HG02759 (cell line): ENCODE measurements around the gene RAB13.
A peak's percentile ranks its signal among the peaks of the same experiment; 100 is the strongest.
"Not testable (repeated sequence)": the region's sequence is repeated elsewhere in the genome, so short reads cannot be mapped to it uniquely, and the experiment has no call there.

Experiments used
- ATAC-seq: cut with Tn5 transposase; IDR thresholded peaks from one replicate; pipeline ENCODE4 v1.9.1; 2021; ENCODE audit warnings: mild to moderate bottlenecking, moderate library complexity; ENCODE audit not compliant: unreplicated experiment

RAB13 gene

DNA sequence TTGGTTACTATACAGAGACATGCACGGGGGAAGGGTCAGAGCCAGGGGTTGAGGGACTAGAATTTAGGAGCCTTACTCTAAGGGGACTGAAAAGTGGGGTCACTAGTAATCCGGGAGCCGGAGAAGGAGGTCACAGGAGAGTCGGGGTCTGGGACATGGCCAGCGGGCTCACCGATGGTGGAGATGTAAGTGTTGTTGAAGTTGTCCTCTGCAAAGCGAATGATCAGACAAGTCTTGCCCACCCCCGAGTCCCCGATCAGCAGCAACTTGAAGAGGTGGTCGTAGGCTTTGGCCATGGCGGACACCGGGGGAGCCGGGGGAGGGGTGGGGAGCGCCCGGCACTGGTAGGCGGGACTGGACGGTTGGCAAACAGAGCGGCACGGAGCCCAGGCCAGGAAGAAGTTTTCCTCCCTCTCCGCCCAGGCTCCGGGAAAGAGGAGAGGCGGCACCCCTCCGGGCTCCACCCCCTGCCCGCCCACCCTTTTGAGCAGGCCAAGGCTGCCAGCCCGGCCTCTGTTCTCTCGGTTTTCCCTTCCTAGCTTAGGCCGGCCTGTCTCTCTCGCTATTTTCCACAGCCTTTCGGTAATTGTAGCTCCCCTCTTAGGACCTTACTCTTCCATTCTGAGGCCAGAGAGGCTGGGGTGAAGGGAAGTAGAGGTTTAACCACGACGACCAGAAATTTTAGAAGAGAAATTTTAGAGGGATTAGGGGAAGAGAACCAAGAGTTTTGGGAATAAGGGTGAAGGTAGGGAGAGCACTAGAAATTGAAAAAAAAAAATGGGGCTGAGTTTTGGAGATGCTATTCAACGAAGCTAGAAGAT is at the start of gene RAB13:
Gene RAB13 (minus strand): TSS at position 399 of the 821 bp plus-strand sequence. CDS start 103 bp downstream, at position 296.
- no peak for ATAC-seq

DNA sequence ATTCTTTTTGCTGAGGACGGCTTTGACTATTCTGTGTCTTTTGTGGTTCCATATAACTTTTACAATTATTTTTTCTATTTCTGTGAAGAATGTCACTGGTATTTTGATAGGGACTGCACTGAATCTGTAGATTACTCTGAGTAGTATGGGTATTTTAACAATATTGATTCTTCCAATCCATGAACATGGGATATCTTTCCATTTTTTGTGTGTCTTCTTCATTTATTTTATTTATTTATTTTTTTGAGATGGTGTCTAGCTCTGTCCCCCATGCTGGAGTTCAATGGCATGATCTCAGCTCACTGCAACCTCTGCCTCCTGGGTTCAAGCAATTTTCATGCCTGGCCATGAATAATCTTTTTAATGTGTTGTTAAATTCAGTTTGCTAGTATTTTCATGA is 47.6 kb upstream of the RAB13 start:
- ATAC-seq, result not testable (repeated sequence)

DNA sequence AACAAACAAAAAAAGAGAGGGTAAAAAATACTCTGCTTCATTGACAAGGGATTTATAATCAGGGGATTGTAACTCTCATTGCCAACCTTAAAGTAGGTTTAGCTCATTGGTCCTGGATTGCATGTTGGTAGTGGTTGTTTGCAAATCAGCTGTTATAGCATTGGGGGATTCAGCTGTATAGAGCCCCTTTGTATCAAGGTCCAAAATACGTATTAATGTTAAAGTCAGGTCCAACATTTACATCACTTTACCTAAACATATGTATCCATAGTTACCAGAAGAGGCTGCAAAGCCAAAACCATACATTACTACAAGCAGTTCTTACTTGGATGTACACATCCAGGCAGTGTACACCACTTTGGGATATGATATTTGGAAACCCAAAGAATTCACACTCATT is 33.8 kb upstream of the RAB13 start:
- no peak for ATAC-seq

DNA sequence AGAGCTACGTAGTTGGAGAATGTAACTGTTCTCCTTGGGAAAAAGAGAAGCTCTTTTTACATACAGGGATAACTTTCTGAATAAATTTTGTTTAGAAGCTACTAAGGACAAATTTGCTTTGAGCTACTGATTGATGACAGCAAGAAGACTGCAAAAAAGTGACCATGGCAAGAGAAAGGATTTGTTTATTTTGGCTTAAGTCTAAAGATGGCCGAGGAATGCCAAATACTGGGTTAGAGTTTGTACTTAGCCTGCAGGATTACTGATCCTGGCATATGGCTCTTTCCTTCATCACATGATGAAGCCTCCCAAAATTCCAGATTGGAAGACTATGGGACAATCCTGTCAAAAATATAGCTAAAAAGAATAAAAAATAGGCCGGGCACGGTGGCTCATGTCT is 33.1 kb upstream of the RAB13 start:
- no peak for ATAC-seq

DNA sequence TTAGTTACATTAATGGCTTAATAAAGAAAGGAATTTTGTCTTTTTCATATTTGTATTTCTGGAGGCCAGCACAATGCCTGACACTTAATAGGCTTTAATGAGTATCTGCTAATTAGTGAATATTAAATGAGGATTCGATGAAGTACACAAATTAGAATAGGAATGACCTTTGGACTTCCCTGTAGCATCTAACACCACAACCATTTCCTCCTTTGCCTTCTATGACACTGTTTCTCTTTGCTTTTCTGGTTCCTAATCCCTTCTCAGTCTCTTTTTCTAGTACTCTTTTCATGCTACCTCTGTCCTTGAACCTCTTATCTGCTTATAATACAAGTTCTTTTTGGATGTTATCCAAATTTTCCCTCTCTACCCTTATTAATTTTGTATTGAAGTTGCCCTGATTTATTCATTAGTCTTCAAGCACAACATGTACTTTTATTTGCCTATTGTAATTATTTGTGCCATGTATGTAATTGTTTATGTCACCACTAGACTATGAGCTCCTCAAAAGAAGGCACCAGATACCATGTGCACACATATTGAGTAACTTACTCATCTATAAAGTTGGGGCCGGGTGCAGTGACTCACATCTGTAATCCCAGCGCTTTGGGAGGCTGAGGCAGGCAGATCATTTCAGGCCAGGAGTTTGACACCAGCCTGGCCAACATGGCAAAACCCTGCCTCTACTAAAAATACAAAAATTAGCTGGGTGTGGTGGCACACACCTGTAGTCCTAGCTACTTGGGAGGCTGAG is 28.2 kb upstream of the RAB13 start:
- no peak for ATAC-seq

DNA sequence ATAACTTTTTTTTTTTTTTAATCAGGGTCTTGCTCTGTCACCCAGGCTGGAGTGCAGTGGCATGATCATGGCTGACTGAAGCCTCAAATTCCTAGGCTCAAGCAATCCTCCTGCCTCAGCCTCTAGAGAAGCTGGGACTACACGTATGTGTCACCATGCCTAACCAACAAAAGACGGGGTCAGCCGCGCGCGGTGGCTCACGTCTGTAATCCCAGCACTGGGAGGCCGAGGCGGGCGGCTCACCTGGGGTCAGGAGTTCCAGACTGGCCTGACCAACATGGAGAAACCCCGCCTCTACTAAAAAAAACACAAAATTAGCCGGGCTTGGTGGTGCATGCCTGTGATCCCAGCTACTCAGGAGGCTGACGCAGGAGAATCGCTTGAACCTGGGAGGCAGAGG is 26.4 kb upstream of the RAB13 start:
- ATAC-seq, result not testable (repeated sequence)

DNA sequence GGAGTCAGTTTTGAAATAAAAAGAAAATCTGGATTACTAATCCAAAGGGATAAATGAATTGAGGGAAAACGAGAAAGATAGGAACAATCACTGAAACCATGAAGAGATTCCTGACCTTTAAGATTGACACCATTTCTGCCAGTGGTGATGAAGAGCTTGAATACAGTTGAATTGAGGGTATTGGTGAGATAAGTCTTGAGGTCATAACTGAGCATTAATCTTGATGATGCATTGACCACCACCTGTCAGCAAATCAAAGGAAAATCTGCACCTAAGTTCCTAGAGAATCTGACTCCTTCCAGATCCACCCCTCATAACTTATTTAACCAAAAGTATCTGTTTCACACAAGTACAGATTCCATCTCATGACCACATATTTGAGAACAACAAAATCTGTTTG is 26.0 kb upstream of the RAB13 start:
- ATAC-seq, result no peak

DNA sequence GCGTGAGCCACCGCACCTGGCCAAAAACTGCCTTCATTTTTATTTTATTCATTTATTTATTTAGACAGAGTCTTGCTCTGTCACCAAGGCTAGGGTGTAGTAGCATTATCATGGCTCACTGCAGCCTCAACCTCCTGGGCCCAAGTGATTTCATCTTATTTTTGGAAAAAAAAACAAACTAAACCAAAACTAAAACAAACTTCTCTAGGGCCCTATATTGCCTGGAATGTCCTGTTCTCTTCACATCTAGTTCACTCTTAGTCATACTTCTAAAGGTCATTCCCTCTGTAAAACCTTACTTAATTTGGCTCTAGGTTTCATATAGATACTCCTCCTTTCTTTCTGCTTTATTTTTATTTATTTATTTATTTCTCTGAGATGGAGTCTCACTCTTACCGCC is 20.0 kb upstream of the RAB13 start:
- ATAC-seq, result no peak

DNA sequence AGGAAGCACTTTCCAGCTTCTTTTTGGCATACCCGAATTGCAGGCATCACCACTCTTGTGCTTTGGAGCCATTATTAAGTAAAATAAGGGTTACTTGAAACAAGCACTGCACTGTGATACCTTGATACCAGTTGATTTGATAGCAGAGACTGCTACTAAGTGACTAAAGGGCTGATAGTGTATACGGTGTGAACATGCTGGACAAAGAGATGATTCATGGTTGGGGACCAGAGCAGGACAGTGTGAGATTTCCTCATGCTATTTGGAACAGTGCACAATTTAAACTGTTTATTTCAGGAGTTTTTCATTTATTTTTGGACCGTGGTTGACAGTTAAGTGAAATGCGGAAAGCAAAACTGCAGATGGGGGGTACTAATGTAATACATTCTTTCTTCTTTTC is 14.3 kb upstream of the RAB13 start:
- no peak for ATAC-seq

DNA sequence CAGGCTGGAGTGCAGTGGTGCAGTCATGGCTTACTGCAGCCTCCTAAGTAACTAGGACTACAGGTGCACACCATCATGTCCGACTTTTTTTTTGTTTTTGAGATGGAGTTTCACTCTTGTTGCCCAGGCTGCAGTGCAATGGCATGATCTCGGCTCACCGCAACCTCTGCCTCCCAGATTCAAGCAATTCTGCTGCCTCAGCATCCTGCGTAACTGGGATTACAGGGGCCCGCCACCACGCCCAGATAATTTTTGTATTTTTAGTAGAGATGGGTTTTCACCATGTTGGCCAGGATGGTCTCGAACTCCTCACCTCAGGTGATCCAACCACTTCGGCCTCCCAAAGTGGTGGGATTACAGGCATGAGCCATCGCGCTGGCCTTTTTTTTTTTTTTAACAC is 10.7 kb upstream of the RAB13 start:
- not testable (repeated sequence) for ATAC-seq

DNA sequence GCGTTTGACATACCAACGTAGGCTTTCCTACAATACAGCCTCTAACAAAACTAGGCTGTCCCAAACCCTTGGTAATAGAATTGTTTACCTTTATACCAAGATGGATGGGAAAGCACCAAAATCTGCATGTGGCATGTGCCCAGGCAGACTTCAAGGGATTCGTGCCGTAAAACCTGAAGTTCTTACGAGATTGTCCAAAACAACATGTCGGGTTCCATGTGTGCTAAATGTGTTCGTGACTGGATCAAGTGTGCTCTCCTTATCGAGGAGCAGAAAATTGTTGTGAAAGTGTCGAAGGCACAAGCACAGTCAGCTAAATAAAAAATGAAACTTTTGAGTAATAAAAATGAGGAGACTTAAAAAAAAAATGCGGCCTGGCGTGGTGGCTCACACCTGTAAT is 9.5 kb upstream of the RAB13 start:
- ATAC-seq, result no peak

DNA sequence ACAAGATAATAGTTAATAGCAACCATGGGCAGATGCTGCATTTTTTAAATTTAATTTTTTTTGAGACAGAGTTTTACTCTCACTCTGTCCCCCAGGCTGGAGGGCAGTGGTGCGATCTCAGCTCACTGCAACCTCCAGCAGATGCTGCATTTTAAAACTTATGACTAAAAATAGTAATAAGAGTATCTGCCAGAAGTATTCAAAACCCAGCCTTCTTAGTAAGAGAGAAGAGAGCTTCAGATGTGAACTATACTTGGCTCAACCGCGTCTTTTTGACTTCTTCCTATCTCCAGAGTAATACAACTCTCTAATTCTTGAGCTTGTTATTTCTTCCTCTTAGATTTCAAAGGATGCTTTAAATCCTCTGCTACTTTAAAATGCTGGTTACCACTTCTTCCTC is 9.1 kb upstream of the RAB13 start:
- no peak for ATAC-seq

DNA sequence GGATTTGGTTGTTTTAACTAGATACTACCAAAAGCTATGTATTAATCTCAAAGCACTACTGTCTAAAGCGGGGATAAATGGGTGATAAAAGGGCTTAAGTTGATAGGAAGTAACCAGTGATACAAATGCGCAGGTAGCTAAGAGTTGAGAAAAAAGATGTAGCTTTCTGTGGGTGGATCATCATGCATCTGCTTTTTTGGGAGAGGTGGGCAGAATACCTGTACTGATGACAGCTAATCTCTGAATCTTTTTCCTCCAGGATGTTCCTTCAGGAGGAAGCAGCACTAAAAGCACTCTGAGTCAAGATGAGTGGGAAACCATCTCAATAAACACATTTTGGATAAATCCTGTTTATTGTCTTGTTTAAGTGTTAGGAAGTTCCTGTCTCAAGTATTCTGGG is 5.7 kb upstream of the RAB13 start:
- no peak for ATAC-seq

DNA sequence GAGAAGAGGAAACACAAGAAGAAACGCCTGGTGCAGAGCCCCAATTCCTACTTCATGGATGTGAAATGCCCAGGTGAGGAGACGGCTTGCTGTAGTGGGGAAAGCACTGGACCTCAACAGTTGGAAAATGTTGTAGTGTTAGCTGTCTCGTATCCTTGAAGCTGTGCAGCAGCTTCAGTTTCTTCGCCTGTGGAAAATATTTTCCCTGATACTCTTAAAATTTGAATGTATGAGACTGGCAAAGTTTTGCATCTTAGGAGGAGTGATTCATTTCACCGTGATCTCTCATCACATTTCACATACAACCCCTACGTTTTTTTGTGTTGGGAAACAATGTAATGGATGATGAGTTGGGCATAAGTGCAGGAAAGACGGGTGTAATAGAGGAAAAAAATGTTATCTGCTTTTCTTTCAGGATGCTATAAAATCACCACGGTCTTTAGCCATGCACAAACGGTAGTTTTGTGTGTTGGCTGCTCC is 5.1 kb upstream of the RAB13 start:
- no peak for ATAC-seq

DNA sequence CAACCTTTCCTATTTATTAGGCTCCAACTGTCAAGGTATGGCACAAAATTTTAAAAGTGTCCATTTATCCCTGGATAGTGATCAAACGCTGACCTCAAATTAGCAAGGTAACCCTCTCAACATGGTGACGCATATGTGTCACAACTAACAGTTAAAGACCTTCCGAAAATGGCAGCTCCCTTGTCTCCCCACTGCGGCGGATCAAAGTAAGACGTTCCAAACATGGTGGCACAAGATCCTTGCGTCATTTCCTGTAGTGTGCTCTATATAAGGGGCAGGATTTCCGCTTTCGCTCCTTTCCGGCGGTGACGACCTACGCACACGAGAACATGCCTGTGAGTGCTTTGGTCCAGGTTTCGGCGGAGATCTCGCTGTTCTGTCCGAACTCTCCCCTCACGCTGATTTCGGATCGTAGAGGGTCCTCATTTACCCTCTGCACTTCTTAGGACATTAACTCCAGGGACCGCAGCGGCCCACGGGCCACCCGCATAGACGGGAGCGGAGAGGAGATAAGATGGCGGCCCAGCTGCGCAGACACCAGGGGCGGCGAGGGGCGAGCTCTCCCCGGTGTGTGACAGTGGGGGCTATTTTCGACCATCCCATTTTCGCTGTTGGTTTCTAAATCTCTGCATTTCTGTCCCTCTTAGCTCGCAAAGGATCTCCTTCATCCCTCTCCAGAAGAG is 4.5 kb upstream of the RAB13 start, which contains the start of gene RPS27:
Gene RPS27 (plus strand): TSS at position 295 of the 683 bp plus-strand sequence. CDS start 35 bp downstream, at position 330.
- ATAC-seq, result peak; percentile 72

DNA sequence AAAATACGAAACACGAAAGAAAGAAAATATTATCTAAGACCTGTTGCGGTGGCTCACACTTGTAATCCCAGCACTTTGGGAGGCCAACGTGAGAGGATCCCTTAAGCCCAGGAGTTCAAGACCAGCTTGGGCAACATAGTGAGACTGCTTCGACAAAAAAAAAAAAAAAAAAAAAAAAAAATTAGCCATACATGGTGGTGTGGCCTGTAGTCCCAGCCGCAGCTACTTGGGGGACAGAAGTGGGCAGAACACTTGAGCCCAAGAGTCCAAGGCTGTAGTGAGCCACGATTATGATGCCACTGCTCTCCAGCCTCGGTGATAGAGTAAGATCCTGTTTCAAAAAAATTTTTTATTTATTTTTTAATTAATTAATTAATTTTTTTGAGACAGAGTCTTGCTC is 1.5 kb upstream of the RAB13 start:
- no peak for ATAC-seq

DNA sequence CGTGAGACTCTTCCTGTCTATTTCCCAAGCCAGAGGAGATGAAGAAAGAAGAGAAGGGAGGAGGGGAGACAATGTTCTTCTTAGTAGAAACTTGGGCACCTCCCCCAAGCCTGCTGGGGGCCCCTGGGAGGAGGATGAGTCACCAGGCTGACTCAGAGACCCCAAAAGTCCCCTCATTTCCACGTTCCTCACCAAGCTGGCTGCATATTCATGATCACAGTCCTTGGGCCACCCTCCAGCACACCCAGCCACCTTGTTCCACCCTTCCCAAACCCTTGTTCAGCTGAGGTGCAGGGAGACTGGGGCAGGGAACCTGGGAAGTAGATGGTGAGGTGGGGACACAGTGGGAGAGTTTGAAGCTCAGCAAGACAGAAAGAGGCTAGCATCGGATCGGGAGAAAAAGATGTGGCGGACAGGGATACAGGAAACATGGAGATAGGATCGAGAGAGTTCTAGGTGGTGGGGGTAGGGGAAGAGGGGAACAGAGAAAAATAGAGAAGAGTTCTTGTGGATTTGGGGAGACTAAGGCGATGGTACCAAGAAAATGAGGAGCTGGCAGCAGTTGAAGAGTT is 712 bp downstream of the RAB13 start:
- no peak for ATAC-seq

DNA sequence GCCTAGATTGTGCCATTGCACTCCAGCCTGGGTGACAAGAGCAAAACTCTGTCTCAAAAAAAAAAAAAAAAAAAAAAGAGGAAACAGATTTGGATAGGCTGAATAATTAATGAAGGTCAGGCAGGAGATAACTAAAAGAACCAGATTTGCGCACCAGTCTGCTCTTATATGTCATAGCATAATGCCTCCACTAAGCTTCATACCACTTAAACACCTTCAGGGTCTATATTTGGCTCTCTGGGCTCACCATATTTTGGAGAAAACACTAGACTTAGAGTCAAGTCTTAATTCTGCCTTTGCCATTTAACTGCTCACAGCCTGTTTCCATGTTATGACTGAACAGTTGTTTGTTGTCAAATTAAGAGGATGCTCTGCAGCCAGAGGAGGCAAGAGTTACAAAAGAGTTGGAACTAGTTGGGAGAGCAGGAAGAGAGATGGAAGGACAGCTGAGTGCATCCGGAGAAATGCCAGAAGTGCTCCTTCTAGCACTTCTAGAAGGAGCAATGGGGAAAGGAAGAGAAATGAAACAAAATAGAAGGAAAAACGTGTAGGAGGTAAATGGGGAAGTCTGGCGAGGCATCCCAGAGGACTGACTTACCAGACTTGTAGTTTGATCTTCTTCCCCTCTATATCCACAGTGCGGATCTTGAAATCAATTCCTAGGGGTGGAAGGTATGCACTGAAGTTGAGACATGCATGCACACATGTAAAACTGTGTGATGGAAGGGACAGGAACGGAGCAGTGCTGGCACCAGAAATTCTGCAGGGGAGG is 1.8 kb downstream of the RAB13 start:
- ATAC-seq, result no peak

DNA sequence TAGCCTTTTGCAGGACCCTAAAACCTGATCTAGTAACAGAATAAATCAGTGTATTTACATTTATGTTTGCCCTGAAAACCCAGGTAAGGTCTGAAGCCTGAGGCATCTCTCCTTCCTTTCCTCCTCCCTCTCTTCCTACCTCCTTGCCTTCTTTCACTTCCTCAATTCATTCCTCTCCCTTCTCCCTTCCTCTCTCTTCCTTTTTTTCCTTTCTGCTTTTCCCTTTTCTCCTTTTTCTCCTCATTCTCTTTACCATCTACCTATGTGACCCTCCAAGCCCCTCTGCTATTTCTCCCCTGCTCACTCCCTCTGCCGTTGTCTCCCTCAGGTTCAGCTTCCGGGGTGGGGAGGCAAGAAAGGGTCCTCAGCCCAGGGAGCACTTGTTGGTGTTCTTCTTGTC is 4.4 kb downstream of the RAB13 start:
- not testable (repeated sequence) for ATAC-seq

DNA sequence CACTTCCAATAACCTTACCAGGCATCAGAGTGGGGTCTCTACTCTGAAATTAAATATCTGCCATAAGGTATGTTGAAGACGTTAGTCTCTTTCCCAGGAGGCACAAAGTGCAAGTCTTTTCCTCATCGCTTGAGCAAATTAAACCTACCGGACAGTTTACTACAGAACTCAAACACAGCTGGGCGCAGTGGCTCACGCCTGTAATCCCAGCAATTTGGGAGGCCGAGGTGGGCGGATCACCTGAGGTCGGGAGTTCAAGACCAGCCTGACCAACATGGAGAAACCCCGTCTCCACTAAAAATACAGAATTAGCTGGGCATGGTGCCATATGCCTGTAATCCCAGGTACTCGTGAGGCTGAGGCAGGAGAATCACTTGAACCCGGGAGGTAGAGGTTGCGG is 7.0 kb downstream of the RAB13 start:
- ATAC-seq, result not testable (repeated sequence)
